Effector CD4-positive, alpha-beta T cell (primary cell): ENCODE measurements around the gene POLRMT.
"Not testable (repeated sequence)": the region's sequence is repeated elsewhere in the genome, so short reads cannot be mapped to it uniquely, and the experiment has no call there.

Experiments
- DNase-seq: peaks from one replicate; pipeline ENCODE4 v3.0.0-alpha.2; 2020

POLRMT gene

GRCh38 chr19:610071-610800 lies 23.1 kb downstream of the POLRMT start:
- DNase-seq = no peak

DNA sequence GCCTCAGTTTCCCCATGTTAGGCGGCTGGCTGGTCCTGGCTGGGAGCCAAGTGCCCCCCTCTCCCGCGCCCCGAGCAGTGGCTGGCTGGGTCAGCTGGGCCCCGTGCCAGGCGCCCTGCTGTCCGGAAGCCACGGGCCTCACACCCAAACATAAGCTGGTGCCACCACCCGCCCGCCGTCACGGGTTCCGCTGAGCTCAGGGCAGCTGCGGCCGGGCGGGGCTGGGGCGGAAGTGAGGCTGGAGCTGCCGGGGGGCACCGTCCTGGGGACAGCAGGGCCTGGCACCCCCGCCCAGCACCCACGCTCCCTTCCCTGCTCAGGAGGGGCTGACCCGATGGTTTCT lies 24.4 kb downstream of the POLRMT start:
- no peak for DNase-seq

DNA sequence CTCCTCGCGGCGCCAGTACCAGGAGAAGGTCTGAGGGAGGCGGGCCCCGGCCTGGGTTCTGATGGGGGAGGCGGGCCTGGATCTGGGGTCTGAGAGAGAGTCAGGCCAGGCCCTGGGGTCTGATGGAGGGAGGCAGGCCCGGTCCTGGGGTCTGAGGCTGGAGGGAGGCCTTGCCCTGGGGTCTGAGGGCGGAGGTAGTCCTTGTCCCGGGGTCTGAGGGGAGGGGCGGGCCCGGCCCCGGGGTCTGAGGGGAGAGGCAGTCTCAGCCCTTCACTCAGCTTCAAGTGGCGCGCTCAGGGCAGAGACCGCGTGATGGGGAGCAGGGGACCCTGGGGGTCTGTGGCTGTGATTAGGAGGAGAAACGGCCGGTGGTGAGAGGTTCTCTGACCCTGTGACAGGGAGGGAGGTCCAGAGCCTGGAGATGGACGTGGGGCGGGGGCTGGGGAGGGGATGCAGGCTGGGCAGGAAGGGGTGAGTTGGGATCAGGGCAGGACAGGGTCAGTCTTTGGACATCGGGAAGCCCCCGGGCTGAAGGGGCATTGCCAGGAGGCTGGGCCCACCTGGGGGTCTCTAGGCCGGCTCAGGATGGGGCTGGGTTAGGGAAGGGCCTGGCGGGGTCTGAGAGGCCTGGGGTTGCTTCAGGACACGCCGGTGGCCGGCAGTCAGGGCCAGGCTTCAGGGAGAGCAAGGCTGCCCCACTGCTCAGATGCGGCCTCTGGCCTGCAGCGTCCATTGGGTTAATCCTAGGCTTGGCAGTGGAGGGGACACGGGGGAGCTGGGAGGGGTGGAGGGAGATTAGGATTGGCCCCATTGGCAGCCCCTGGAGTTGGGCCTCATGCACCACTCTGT lies 25.0 kb downstream of the POLRMT start:
- DNase-seq = no peak

- no peak for DNase-seq
These were observed 25.8 kb downstream of the POLRMT start for GRCh38 chr19:607301-608154.

DNA sequence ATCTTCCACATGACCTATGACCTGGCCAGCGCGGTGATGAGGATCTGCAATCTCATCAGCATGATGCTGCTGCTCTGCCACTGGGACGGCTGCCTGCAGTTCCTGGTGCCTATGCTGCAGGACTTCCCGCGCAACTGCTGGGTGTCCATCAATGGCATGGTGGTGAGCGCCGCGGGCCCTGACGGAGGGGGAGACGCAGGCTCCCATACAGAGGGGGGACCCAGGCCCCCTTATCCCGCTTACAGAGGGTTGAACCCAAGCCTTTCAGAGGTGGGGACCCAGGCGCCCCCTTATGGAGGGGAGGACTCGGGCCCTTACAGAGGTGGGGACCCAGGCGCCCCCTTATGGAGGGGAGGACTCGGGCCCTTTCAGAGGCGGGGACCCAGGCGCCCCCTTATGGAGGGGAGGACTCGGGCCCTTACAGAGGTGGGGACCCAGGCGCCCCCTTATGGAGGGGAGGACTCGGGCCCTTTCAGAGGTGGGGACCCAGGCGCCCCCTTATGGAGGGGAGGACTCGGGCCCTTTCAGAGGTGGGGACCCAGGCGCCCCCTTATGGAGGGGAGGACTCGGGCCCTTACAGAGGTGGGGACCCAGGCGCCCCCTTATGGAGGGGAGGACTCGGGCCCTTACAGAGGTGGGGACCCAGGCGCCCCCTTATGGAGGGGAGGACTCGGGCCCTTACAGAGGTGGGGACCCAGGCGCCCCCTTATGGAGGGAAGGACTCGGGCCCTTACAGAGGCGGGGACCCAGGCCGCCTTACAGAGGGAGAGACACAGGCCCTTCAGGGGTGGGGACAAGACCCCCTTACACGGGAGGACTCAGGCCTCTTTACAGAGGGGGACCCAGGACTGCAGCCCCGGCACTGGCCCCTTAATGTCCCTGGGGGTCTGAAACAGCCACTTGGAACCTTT lies 28.0 kb downstream of the POLRMT start:
- DNase-seq = not testable (repeated sequence)

DNA sequence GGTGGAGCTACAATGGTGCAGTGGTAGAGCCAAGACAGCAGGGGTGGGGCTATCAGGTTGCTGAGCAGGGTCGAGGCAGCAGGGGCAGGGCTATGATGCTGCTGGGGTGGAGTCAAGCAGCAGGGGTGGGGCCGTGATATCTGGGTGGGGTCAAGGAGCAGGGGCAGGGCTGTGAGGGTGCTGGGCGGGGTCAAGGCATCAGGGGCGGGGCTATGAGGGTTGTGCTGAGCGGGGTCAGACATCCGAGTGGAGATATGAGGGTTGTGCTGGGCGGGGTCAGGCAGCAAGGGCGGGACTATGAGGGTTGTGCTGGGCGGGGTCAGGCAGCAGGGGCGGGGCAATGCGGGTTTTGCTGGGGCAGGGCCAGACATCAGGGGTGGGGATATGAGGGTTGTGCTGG lies 29.0 kb downstream of the POLRMT start:
- no peak for DNase-seq

GRCh38 chr19:603779-604178 lies 29.6 kb downstream of the POLRMT start:
- not testable (repeated sequence) for DNase-seq

GRCh38 chr19:603302-603639 lies 30.1 kb downstream of the POLRMT start:
- DNase-seq = not testable (repeated sequence)

GRCh38 chr19:602391-603301 lies 30.7 kb downstream of the POLRMT start:
- no peak for DNase-seq

DNA sequence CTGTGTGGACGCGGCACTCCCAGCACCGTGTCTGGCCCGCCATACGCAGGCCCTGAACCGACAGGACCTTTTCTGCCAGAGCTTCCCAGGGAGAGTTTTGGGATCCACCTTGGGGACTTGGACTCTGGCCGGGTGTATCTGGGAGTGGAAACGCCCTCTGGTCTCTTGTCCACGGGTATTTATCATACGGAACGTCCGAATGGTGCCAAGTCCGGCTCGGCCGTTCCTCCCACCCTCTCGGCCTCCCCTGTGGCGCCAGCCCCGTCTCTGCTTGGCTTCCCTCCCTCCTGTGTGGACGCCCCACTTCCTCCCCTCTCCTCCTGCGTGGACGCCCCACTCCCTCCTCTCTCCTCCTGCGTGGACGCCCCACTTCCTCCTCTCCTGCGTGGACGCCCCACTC lies 31.5 kb downstream of the POLRMT start:
- no peak for DNase-seq

- DNase-seq = no peak
These were observed 32.0 kb downstream of the POLRMT start for GRCh38 chr19:601310-601709.

GRCh38 chr19:597406-598315 lies 35.7 kb downstream of the POLRMT start:
- DNase-seq = no peak

DNA sequence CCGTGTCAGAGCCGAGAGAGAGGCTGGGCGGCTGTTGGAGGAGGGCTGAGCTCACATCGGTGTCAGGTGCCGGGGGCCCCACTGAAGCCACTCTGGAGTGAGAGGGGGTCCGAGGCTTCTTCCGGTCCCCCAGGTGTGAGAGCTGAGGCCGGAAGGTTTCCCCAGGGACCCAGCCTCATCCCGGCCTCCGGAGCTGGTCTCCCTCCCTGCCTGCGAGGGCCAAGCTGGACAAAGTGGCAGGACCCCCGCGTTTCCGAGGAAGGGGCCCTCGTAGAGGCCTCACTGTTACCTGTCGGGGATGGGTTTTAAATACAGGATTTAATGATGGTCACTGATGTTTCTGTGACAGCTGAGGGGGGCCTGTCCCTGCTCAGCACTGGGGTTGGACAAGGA lies 37.1 kb downstream of the POLRMT start:
- DNase-seq = no peak

- no peak for DNase-seq
These were observed 37.7 kb downstream of the POLRMT start for GRCh38 chr19:595326-596262.

DNA sequence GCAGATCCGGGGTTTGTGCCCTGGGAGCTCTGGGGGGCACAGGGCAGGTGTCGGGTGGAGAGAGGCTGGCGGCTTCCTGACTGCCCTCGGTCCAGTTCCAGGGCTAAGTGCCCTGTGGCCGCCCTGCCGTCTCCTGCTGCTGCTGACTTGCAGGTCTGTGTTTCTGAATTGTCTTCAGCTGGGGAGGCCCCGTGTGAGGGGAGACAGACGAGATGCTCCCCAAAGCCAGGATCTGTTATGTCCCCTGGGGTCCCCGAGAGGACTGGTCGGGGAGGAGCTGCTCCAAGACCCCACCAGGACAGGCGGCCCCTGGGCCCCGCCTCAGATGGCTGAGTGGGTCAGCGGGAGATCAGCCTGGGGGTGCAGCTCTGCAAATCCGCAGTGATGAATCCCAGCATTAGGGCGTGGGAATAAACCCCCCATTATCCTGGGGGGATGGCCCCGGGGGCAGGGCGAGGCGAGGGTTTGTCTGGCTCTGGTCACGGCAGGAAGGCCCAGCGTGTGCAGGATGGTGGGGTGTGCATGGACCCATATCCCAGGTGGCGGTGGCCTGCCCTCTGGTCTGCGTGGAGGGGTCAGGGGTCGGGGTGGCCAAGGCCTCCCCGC lies 39.0 kb downstream of the POLRMT start:
- DNase-seq = no peak

- no peak for DNase-seq
These were observed 39.8 kb downstream of the POLRMT start for GRCh38 chr19:593505-593904.

GRCh38 chr19:593055-593454 lies 40.3 kb downstream of the POLRMT start:
- no peak for DNase-seq

GRCh38 chr19:592101-592500 lies 41.2 kb downstream of the POLRMT start:
- no peak for DNase-seq
